K562 (cell line): Measurements from ENCODE around the gene COX20. TPM values are rescaled to one million over a fixed set of nuclear protein-coding genes. Genes with fewer than 3 reads are reported as not detected.
A peak's percentile ranks its signal among the peaks of the same experiment; 100 is the strongest.

ENCODE experiments used
- BCLAF1 ChIP-seq, 2 experiments: fragments of 450-650 bp in 1 of 2; IDR thresholded peaks; 2 replicates each; pipeline ENCODE4 v1.6.1; 2011 to 2017; ENCODE audit warnings: low read depth in 2 of 2, antibody characterized with exemption in 1 of 2, borderline replicate concordance in 1 of 2, low read length in 1 of 2, mild to moderate bottlenecking in 1 of 2, mixed read lengths in 1 of 2; ENCODE audit not compliant: control insufficient read depth in 1 of 2
- BRD4 ChIP-seq: fragments of 200-600 bp; sonication (generic); IDR thresholded peaks from 2 replicates; pipeline ENCODE4 v1.6.1; 2017; ENCODE audit warnings: inconsistent platforms
- CTCF ChIP-seq, 3 experiments: IDR thresholded peaks in 2 of 3; conservative IDR thresholded peaks in 1 of 3; 2 replicates each; pipeline ENCODE4 v1.5.1; 2011 to 2012; ENCODE audit warnings: low read length in 3 of 3, mild to moderate bottlenecking in 3 of 3, control low read depth in 2 of 3, improper control_type of control experiment in 1 of 3, inconsistent platforms in 1 of 3, low read depth in 1 of 3, mixed read lengths in 1 of 3, moderate library complexity in 1 of 3; ENCODE audit not compliant: insufficient read depth in 2 of 3
- DLX4 ChIP-seq: fragments of 250-450 bp; sonication (Bioruptor Pico); IDR thresholded peaks from 2 replicates; pipeline ENCODE4 v1.6.1; 2021; ENCODE audit warnings: mild to moderate bottlenecking
- IRF1 ChIP-seq: sonication (generic); formaldehyde crosslinking; IDR thresholded peaks from 2 replicates; pipeline ENCODE4 v1.8.0; 2022; ENCODE audit warnings: missing genetic modification reagents, mild to moderate bottlenecking, borderline replicate concordance
- JUNB ChIP-seq: fragments of 450-650 bp; formaldehyde crosslinking; conservative IDR thresholded peaks from 2 replicates; pipeline ENCODE4 v1.4.0; 2020; ENCODE audit warnings: mild to moderate bottlenecking
- KDM1A ChIP-seq, 2 experiments: fragments of 450-650 bp; IDR thresholded peaks; 2 replicates each; pipeline ENCODE4 v1.6.1; 2016; ENCODE audit warnings: mild to moderate bottlenecking in 2 of 2
- KLF10 ChIP-seq: fragments of 250-450 bp; sonication (Bioruptor Pico); IDR thresholded peaks from 2 replicates; pipeline ENCODE4 v1.6.1; 2021; ENCODE audit warnings: matching md5 sums
- MCM7 ChIP-seq, 2 experiments: fragments of 450-650 bp; IDR thresholded peaks; 2 replicates each; pipeline ENCODE4 v1.6.1; 2016 to 2018
- NFXL1 ChIP-seq: fragments of 450-650 bp; formaldehyde crosslinking; IDR thresholded peaks from 2 replicates; pipeline ENCODE4 v1.4.0; 2021; ENCODE audit warnings: mild to moderate bottlenecking
- NR1H2 ChIP-seq: sonication (generic); formaldehyde crosslinking; IDR thresholded peaks from 2 replicates; pipeline ENCODE4 v1.4.0; 2020; ENCODE audit warnings: mild to moderate bottlenecking, missing genetic modification reagents
- NRF1 ChIP-seq, 2 experiments: fragments of 450-650 bp; IDR thresholded peaks in 1 of 2; conservative IDR thresholded peaks in 1 of 2; 2 replicates each; pipeline ENCODE4 v1.6.1; 2014; ENCODE audit warnings: mild to moderate bottlenecking in 2 of 2
- PHF8 ChIP-seq: fragments of 200-600 bp; sonication (generic); IDR thresholded peaks from 2 replicates; pipeline ENCODE4 v1.6.1; 2012; ENCODE audit warnings: mixed run types, mild to moderate bottlenecking, inconsistent platforms, low read length, moderate library complexity, borderline replicate concordance
- SMARCA5 ChIP-seq: fragments of 450-650 bp; IDR thresholded peaks from 2 replicates; pipeline ENCODE4 v1.6.1; 2016
- SUPT5H ChIP-seq: fragments of 450-650 bp; IDR thresholded peaks from 2 replicates; pipeline ENCODE4 v1.6.1; 2016
- ZNF23 ChIP-seq: fragments of 250-450 bp; sonication (Bioruptor Pico); IDR thresholded peaks from 2 replicates; pipeline ENCODE4 v1.4.0; 2020; ENCODE audit warnings: mild to moderate bottlenecking
- ZNF551 ChIP-seq: fragments of 250-450 bp; sonication (Bioruptor Pico); IDR thresholded peaks from 2 replicates; pipeline ENCODE4 v1.5.0; 2021; ENCODE audit warnings: mild to moderate bottlenecking, moderate library complexity
- ZNF717 ChIP-seq: fragments of 250-450 bp; sonication (Bioruptor Pico); IDR thresholded peaks from 2 replicates; pipeline ENCODE4 v1.5.0; 2021
- polyA plus RNA-seq, 8 experiments: library from polyadenylated mRNA; depleted of rRNA in 4 of 8; stranded (reverse) in 5 of 8; unstranded in 3 of 8; fragments of >200 nt; fragmentation: Nextera tagmentation in 2 of 8; fragmentation: Illumina TruSeq in 1 of 8; extraction: Ambion mirVana in 2 of 8; extraction: Trizol in 1 of 8; gene quantifications; 2 replicates each; pipeline versions ENCODE4 v1.2.1 to v1.2.3, GENCODE V29; 2011 to 2014; ENCODE audit warnings: inconsistent platforms in 1 of 8, missing spikeins in 1 of 8
- total RNA-seq, 7 experiments: library from RNA; depleted of rRNA in 6 of 7; stranded (reverse); fragments of >200 nt in 6 of 7; fragmentation: Illumina TruSeq in 2 of 7; extraction: Trizol in 2 of 7; gene quantifications; 2 replicates each; pipeline versions ENCODE4 v1.2.1 to v1.2.3, GENCODE V29; 2011 to 2021; ENCODE audit warnings: low replicate concordance in 1 of 7
- TF ChIP-seq, protein P1 (sequence below), 3 experiments: fragments of 200-800 bp in 1 of 3; sonication (Bioruptor generic) in 1 of 3; sonication (generic) in 1 of 3; formaldehyde crosslinking in 1 of 3; IDR thresholded peaks; 2 replicates each; pipeline versions ENCODE4 v1.6.1 to v1.8.0; 2016 to 2022; ENCODE audit warnings: mild to moderate bottlenecking in 2 of 3, missing compliant biosample characterization in 2 of 3, missing genetic modification characterization in 2 of 3, missing genetic modification reagents in 1 of 3

COX20 gene
- total and polyA plus RNA-seq, 9 of the 15 experiments (the other 6 are each of a cell fraction or from before 2014, with no cell fraction given): 41.5 to 192 (median 84.3) TPM

- TF ChIP-seq BRD4 (no peak), ZNF23 (CRISPR knock-in tag) (no peak), CTCF (IDR thresholded peaks at IDR 0.05 in 2 of 3, conservative IDR thresholded peaks at IDR 0.05 in 1 of 3; ENCODE audit: insufficient read depth in 2 of 3, low read depth in 1 of 3, low read length in 3 of 3) (no peak), ZNF717 (no peak), IRF1 (CRISPR knock-in tag) (no peak), NFXL1 (CRISPR knock-in tag) (0 out of 2 replicates have a peak, but pooled peaks have one; percentile 34), KDM1A (IDR thresholded peaks at IDR 0.05) (no peak), SMARCA5 (0 out of 2 replicates have a peak, but pooled peaks have one; percentile 29), JUNB (CRISPR knock-in tag) (no peak), NRF1 (conservative IDR thresholded peaks at IDR 0.05 in 1 of 2, IDR thresholded peaks at IDR 0.05 in 1 of 2) (no peak), SUPT5H (no peak), ZNF551 (CRISPR knock-in tag) (0 out of 2 replicates have a peak, but pooled peaks have one; percentile 9), DLX4 (no peak), NR1H2 (no peak), KLF10 (CRISPR knock-in tag) (no peak), MCM7 (IDR thresholded peaks at IDR 0.05) (no peak), PHF8 (no peak), BCLAF1 (IDR thresholded peaks at IDR 0.05; ENCODE audit: borderline replicate concordance in 1 of 2, control insufficient read depth in 1 of 2, low read depth in 2 of 2, low read length in 1 of 2) (no peak)
- TF ChIP-seq, protein P1, sequence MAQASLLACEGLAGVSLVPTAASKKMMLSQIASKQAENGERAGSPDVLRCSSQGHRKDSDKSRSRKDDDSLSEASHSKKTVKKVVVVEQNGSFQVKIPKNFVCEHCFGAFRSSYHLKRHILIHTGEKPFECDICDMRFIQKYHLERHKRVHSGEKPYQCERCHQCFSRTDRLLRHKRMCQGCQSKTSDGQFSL (CRISPR knock-in tag; IDR thresholded peaks at IDR 0.05): no peak
- TF ChIP-seq, protein P1 (tag; IDR thresholded peaks at IDR 0.05): no peak
Observed at GRCh38 chr1:244839656-244840055, 4.2 kb downstream of the COX20 start (continued).
